ENCODE data around the gene NAA35. TPM values are rescaled to one million over a fixed set of nuclear protein-coding genes. Genes with fewer than 3 reads are reported as not detected.

The NAA35 gene
- total and polyA plus RNA-seq, 9 of the 15 experiments (the other 6 are each of a cell fraction or from before 2014, with no cell fraction given): 17.7 to 43.9 (median 29.0) TPM

DNA sequence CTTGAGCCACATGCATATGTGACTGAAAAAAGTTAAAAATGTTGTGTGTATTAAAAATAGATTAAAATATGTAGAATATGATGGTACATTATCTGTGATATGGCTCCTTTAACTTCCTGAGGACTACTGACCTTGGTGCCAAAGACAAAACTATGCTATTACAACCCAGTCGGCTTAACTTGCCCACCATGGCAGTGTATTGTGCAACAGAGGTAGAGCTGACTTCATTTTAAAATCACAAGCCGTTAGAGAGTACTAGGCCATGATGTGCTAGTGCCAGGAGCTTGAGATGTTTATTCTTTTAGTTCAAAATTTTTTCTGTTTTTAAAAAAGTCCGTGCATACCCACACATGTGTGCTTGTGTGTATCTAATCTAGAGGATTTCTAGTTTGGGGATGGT, 46.3 kb downstream of the NAA35 start:
- FAIRE-seq (no peak), ATAC-seq (no peak), DNase-seq (ENCODE audit: extremely low read depth in 1 of 4, low spot score in 3 of 4) (no peak)
- TF ChIP-seq THAP7 (CRISPR knock-in tag; IDR thresholded peaks at IDR 0.05) (no peak), SIX5 (IDR thresholded peaks at IDR 0.05; ENCODE audit: borderline replicate concordance in 1 of 2, insufficient read depth in 1 of 2, low read depth in 1 of 2, low read length in 2 of 2) (no peak), KAT7 (CRISPR knock-in tag; IDR thresholded peaks at IDR 0.05; ENCODE audit: borderline replicate concordance) (no peak), STAT5A (IDR thresholded peaks at IDR 0.05; ENCODE audit: borderline replicate concordance, low read length) (no peak), SNAPC5 (CRISPR knock-in tag; IDR thresholded peaks at IDR 0.05) (no peak), GABPB1 (CRISPR knock-in tag; IDR thresholded peaks at IDR 0.05) (no peak), MCM5 (IDR thresholded peaks at IDR 0.05; ENCODE audit: low read depth) (no peak), ETV6 (IDR thresholded peaks at IDR 0.05; ENCODE audit: borderline replicate concordance in 1 of 2, low read depth in 2 of 2, low read length in 1 of 2) (no peak), ETV6 (CRISPR knock-in tag; IDR thresholded peaks at IDR 0.05; ENCODE audit: borderline replicate concordance) (no peak), SREBF1 (IDR thresholded peaks at IDR 0.05; ENCODE audit: borderline replicate concordance, low read depth, low read length) (no peak), RUNX1 (IDR thresholded peaks at IDR 0.05; ENCODE audit: low read depth) (no peak), ZBTB8A (IDR thresholded peaks at IDR 0.05; ENCODE audit: partially characterized antibody) (no peak)
- TF ChIP-seq, protein P1, sequence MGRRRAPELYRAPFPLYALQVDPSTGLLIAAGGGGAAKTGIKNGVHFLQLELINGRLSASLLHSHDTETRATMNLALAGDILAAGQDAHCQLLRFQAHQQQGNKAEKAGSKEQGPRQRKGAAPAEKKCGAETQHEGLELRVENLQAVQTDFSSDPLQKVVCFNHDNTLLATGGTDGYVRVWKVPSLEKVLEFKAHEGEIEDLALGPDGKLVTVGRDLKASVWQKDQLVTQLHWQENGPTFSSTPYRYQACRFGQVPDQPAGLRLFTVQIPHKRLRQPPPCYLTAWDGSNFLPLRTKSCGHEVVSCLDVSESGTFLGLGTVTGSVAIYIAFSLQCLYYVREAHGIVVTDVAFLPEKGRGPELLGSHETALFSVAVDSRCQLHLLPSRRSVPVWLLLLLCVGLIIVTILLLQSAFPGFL (CRISPR knock-in tag; IDR thresholded peaks at IDR 0.05): no peak
- TF ChIP-seq, protein P2, sequence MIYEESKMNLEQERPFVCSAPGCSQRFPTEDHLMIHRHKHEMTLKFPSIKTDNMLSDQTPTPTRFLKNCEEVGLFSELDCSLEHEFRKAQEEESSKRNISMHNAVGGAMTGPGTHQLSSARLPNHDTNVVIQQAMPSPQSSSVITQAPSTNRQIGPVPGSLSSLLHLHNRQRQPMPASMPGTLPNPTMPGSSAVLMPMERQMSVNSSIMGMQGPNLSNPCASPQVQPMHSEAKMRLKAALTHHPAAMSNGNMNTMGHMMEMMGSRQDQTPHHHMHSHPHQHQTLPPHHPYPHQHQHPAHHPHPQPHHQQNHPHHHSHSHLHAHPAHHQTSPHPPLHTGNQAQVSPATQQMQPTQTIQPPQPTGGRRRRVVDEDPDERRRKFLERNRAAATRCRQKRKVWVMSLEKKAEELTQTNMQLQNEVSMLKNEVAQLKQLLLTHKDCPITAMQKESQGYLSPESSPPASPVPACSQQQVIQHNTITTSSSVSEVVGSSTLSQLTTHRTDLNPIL (CRISPR knock-in tag; IDR thresholded peaks at IDR 0.05): no peak
- TF ChIP-seq, protein P3, sequence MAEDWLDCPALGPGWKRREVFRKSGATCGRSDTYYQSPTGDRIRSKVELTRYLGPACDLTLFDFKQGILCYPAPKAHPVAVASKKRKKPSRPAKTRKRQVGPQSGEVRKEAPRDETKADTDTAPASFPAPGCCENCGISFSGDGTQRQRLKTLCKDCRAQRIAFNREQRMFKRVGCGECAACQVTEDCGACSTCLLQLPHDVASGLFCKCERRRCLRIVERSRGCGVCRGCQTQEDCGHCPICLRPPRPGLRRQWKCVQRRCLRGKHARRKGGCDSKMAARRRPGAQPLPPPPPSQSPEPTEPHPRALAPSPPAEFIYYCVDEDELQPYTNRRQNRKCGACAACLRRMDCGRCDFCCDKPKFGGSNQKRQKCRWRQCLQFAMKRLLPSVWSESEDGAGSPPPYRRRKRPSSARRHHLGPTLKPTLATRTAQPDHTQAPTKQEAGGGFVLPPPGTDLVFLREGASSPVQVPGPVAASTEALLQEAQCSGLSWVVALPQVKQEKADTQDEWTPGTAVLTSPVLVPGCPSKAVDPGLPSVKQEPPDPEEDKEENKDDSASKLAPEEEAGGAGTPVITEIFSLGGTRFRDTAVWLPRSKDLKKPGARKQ (CRISPR knock-in tag; IDR thresholded peaks at IDR 0.05): no peak
- H2AFZ ChIP-seq (ENCODE audit: low read depth, low read length): no peak overlapping the region
- POLR2A ChIA-PET: interaction anchor here (0.6 kb wide), 1 partner anchor 56 kb away, joined by 3 read pairs; no protein-coding TSS in a partner anchor
- no peaks in the 10 kb centered on the region for H3K27me3 ChIP-seq (ENCODE audit: control insufficient read depth in 2 of 2, insufficient read depth in 2 of 2, low read length in 2 of 2)
- intact Hi-C loops (cut with micrococcal nuclease): no loop called here
- CTCF ChIA-PET (ENCODE audit: low intra/inter-chr PET ratio): no interaction called here
- in situ Hi-C loops (cut with MboI): no loop called here
- BruUV-seq (replicated peaks): no TSS peak
- H3K4me3 ChIP-seq: no peak overlapping the region
- no peak overlapping the region for H3K4me2 ChIP-seq (ENCODE audit: insufficient read depth, low read length)
- H3K4me1 ChIP-seq (replicated peaks in 1 of 2; ENCODE audit: control insufficient read depth in 2 of 2, insufficient read depth in 2 of 2, low read length in 2 of 2): no peaks in the 10 kb centered on the region
- no peaks in the 10 kb centered on the region for H4K20me1 ChIP-seq (replicated peaks; ENCODE audit: control insufficient read depth, insufficient read depth, low read length)
- H3K9me3 ChIP-seq (replicated peaks; ENCODE audit: control insufficient read depth, insufficient read depth, low read depth, low read length): no peaks in the 10 kb centered on the region
- 93% methylated on average over 3 of the region's 3 CpGs for WGBS (ENCODE audit: insufficient coverage, low coverage, missing lambda C conversion rate)
- H3K9ac ChIP-seq (ENCODE audit: insufficient read depth in 1 of 2, low read depth in 2 of 2, low read length in 2 of 2): no peak overlapping the region
- no peaks in the 10 kb centered on the region for H3K79me2 ChIP-seq (ENCODE audit: control insufficient read depth, insufficient read depth, low read length)
- H3K27ac ChIP-seq (ENCODE audit: extremely low read depth, low read depth, low read length): no peak overlapping the region
- H3K9me1 ChIP-seq (ENCODE audit: control insufficient read depth, insufficient read depth, low read length): no peaks in the 10 kb centered on the region
- peaks cover 53% of the 10 kb centered on the region for H3K36me3 ChIP-seq (ENCODE audit: control insufficient read depth, insufficient read depth, low read length)
